ENCODE results near the gene PDXK. TPM values are rescaled to one million over a fixed set of nuclear protein-coding genes. Genes with fewer than 3 reads are reported as not detected.

The PDXK gene
- total and polyA plus RNA-seq, 9 of the 15 experiments (the other 6 are each of a cell fraction or from before 2014, with no cell fraction given) = 5.6 to 162 (median 76.5) TPM

DNA sequence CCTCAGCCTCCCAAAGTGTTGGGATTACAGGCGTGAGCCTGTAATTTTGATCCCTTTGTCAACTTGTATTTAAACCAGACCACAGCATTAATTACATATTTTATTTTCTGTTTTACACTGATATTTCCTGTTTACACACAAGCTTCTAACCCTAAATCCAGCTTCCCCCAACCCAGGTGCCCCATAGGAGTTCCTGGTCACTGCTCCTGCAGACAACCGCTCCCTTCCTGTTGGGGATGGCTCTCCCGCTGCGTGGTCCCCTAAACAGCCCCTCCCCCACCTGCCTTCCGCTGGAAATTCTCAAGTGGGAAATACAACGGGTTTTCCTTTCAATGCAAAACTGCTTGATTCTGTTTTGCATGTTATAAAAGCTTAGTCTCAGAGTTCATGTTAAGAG, 53.5 kb downstream of the PDXK start (continued):
- no peak for TF ChIP-seq ARID2 (IDR thresholded peaks at IDR 0.05)

DNA sequence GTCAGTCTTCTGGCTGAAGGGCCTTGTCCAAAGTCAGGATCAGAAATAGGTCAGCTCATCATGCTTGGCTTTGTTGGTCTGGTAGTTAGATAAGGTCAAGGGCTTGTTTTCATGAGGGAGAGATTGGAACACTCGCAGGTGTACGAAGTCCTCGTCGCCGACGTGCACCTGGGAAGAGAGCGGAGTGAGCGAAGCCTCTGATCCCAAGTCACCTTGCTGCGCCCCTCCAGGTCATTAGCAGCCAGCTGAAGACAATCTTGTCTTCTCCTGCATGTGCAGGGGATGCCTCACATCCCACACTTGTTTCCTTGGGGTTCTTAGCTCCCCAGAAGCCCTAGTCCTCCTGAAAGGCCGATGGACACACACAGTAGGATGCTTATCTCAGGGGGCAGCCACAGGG, 55.2 kb downstream of the PDXK start:
- H3K9ac ChIP-seq (ENCODE audit: insufficient read depth in 1 of 2, low read depth in 2 of 2, low read length in 2 of 2) = peak overlapping the region in 1 of 2 experiments; percentile 49; a peak in 1 of 4 replicates
- no peaks in the 10 kb centered on the region for H4K20me1 ChIP-seq (replicated peaks; ENCODE audit: control insufficient read depth, insufficient read depth, low read length)

More for the DNA sequence above, 55.2 kb downstream of the PDXK start:
- no peak overlapping the region for H2AFZ ChIP-seq (ENCODE audit: low read depth, low read length)
- H3K4me1 ChIP-seq (replicated peaks in 1 of 2; ENCODE audit: control insufficient read depth in 2 of 2, insufficient read depth in 2 of 2, low read length in 2 of 2) = peaks cover 24 to 72% of the 10 kb centered on the region in 2 experiments
- H3K27ac ChIP-seq (ENCODE audit: extremely low read depth, low read depth, low read length) = no peak overlapping the region
- H3K9me3 ChIP-seq (replicated peaks; ENCODE audit: control insufficient read depth, insufficient read depth, low read depth, low read length) = no peaks in the 10 kb centered on the region
- H3K4me2 ChIP-seq (ENCODE audit: insufficient read depth, low read length) = no peak overlapping the region
- H3K9me1 ChIP-seq (ENCODE audit: control insufficient read depth, insufficient read depth, low read length) = peaks cover 2% of the 10 kb centered on the region
- ATAC-seq = no peak
- peaks cover 18% of the 10 kb centered on the region for H3K79me2 ChIP-seq (ENCODE audit: control insufficient read depth, insufficient read depth, low read length)
- DNase-seq (ENCODE audit: extremely low read depth in 1 of 4, low spot score in 3 of 4) = no peak
- ChIA-PET CTCF (ENCODE audit: low intra/inter-chr PET ratio) (no interaction called here), POLR2A (interaction anchor here (1.6 to 2.1 kb wide), 2 partner anchors 16 to 46 kb away, joined by 6 to 8 read pairs; no protein-coding TSS in a partner anchor)
- WGBS (ENCODE audit: insufficient coverage, low coverage, missing lambda C conversion rate) = 91% methylated on average over 10 of the region's 10 CpGs
- H3K4me3 ChIP-seq = no peak overlapping the region
- in situ Hi-C loops (cut with MboI) (no loop called here), intact Hi-C loops (cut with micrococcal nuclease) (no loop called here)
- BruUV-seq (replicated peaks) = TSS peak; percentile 71
- no peak for FAIRE-seq
- peaks cover 25% of the 10 kb centered on the region for H3K36me3 ChIP-seq (ENCODE audit: control insufficient read depth, insufficient read depth, low read length)
- no peak for TF ChIP-seq ZNF41 (CRISPR knock-in tag; conservative IDR thresholded peaks at IDR 0.05)
- TF ChIP-seq TCF3 (CRISPR knock-in tag; IDR thresholded peaks at IDR 0.05) = no peak
- TF ChIP-seq, protein P1, sequence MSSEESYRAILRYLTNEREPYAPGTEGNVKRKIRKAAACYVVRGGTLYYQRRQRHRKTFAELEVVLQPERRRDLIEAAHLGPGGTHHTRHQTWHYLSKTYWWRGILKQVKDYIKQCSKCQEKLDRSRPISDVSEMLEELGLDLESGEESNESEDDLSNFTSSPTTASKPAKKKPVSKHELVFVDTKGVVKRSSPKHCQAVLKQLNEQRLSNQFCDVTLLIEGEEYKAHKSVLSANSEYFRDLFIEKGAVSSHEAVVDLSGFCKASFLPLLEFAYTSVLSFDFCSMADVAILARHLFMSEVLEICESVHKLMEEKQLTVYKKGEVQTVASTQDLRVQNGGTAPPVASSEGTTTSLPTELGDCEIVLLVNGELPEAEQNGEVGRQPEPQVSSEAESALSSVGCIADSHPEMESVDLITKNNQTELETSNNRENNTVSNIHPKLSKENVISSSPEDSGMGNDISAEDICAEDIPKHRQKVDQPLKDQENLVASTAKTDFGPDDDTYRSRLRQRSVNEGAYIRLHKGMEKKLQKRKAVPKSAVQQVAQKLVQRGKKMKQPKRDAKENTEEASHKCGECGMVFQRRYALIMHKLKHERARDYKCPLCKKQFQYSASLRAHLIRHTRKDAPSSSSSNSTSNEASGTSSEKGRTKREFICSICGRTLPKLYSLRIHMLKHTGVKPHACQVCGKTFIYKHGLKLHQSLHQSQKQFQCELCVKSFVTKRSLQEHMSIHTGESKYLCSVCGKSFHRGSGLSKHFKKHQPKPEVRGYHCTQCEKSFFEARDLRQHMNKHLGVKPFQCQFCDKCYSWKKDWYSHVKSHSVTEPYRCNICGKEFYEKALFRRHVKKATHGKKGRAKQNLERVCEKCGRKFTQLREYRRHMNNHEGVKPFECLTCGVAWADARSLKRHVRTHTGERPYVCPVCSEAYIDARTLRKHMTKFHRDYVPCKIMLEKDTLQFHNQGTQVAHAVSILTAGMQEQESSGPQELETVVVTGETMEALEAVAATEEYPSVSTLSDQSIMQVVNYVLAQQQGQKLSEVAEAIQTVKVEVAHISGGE (CRISPR knock-in tag; IDR thresholded peaks at IDR 0.05) = no peak
- peak; percentile 60; the same call in 1 of the 2 replicates for TF ChIP-seq ZKSCAN1 (IDR thresholded peaks at IDR 0.05; ENCODE audit: low read depth, low read length)
- TF ChIP-seq SMAD3 (CRISPR knock-in tag; conservative IDR thresholded peaks at IDR 0.05) = no peak
- TF ChIP-seq MYBL2 (IDR thresholded peaks at IDR 0.05; ENCODE audit: low read depth) = no peak
- no peak for TF ChIP-seq MYBL2 (CRISPR knock-in tag; IDR thresholded peaks at IDR 0.05; ENCODE audit: borderline replicate concordance)
- TF ChIP-seq SLC30A9 (CRISPR knock-in tag; IDR thresholded peaks at IDR 0.05) = no peak
- H3K27me3 ChIP-seq (ENCODE audit: control insufficient read depth in 2 of 2, insufficient read depth in 2 of 2, low read length in 2 of 2) = no peaks in the 10 kb centered on the region

All from K562 (cell line).